Fibroblast of mammary gland (primary cell): ENCODE results near the gene DUSP22.
"Not testable (repeated sequence)": the region's sequence is repeated elsewhere in the genome, so short reads cannot be mapped to it uniquely, and the experiment has no call there.

ENCODE experiments used
- DNase-seq: peaks from one replicate; pipeline ENCODE4 v3.0.0-alpha.2; 2010; ENCODE audit warnings: low read depth
- H3K4me3 ChIP-seq: 2 replicates; pipeline ENCODE4 v1.5.1; 2011; ENCODE audit warnings: low read depth, mild to moderate bottlenecking, low read length, moderate library complexity; ENCODE audit not compliant: control insufficient read depth
- TF ChIP-seq, protein P1 (sequence below): conservative IDR thresholded peaks from 2 replicates; pipeline ENCODE4 v1.5.1; 2011; ENCODE audit warnings: low read depth, low read length, inconsistent platforms; ENCODE audit not compliant: control insufficient read depth, insufficient read depth

DUSP22 gene

DNA sequence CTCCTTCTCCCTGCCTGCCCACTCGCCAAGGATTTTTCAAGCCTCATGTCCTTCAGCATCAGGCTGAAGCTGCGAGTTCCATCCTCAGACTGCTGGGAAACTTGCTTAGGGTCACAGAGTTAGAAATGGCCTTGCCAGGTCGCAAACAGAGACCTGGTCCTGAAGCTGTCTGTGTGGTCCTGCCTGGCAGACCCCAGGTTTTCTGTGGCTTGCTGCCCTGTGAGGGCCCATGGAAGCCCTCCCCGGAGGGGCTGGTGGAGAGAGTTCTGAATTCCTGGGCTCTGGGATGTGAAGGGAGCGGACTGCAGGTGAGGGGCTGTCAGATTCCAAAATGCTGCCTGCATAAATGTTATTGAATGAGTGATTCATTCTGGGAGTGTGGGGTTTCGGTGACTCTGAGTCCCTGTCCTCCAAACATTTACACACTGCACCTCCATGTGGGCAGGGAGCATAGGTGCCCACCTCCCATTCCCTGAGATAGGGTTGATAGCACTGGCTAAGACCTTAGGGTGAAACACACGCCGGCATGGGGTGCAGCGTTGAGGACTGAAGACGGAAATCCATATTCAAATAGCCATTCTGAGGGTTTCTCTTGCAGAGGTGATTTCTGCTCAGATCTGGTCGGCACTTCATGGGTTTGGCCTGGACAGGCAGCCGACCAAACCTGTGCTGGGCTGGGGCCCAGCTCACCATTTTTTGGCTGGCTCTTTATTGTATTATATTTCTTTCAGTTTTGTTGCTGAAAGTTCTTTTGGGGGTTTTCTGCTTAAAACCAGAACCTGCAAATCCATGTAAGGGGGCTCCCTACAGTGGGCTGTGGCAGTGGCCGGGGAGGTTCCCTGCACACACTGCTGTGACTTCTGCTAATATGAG is 77.5 kb downstream of the DUSP22 start:
- no peak overlapping the region for H3K4me3 ChIP-seq
- DNase-seq: no peak
- TF ChIP-seq, protein P1, sequence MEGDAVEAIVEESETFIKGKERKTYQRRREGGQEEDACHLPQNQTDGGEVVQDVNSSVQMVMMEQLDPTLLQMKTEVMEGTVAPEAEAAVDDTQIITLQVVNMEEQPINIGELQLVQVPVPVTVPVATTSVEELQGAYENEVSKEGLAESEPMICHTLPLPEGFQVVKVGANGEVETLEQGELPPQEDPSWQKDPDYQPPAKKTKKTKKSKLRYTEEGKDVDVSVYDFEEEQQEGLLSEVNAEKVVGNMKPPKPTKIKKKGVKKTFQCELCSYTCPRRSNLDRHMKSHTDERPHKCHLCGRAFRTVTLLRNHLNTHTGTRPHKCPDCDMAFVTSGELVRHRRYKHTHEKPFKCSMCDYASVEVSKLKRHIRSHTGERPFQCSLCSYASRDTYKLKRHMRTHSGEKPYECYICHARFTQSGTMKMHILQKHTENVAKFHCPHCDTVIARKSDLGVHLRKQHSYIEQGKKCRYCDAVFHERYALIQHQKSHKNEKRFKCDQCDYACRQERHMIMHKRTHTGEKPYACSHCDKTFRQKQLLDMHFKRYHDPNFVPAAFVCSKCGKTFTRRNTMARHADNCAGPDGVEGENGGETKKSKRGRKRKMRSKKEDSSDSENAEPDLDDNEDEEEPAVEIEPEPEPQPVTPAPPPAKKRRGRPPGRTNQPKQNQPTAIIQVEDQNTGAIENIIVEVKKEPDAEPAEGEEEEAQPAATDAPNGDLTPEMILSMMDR: no peak

DNA sequence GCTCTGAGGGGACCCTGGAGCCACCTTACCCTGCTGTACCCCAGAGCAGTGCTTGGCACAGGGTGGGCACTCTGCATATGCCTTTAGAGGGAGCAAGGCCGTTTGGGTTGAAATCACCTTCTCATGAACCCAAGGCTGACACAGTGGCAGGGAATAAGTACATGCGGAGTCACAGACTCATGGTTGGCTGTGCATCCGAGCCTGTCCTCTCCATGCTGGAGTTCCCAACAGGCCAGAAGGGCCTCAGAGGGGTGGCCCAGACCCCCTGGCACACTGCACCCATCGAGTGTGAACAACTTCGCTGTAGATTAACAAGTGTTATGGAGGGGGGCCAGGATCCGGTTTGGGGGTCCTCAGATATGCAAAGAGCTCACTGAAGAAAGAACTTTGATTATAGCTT is 78.3 kb downstream of the DUSP22 start:
- TF ChIP-seq, protein P1: no peak

DNA sequence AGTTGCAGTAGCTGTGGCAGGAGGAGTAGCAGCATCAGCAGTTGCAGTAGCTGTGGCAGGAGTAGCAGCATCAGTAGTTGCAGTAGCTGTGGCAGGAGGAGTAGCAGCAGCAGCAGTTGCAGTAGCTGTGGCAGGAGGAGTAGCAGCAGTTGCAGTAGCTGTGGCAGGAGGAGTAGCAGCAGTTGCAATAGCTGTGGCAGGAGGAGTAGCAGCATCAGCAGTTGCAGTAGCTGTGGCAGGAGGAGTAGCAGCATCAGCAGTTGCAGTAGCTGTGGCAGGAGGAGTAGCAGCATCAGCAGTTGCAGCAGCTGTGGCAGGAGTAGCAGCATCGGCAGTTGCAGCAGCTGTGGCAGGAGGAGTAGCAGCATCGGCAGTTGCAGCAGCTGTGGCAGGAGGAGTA is 79.6 kb downstream of the DUSP22 start:
- not testable (repeated sequence) for H3K4me3 ChIP-seq, DNase-seq

More for the DNA sequence above, 78.3 kb downstream of the DUSP22 start:
- no peak overlapping the region for H3K4me3 ChIP-seq
- no peak for DNase-seq

DNA sequence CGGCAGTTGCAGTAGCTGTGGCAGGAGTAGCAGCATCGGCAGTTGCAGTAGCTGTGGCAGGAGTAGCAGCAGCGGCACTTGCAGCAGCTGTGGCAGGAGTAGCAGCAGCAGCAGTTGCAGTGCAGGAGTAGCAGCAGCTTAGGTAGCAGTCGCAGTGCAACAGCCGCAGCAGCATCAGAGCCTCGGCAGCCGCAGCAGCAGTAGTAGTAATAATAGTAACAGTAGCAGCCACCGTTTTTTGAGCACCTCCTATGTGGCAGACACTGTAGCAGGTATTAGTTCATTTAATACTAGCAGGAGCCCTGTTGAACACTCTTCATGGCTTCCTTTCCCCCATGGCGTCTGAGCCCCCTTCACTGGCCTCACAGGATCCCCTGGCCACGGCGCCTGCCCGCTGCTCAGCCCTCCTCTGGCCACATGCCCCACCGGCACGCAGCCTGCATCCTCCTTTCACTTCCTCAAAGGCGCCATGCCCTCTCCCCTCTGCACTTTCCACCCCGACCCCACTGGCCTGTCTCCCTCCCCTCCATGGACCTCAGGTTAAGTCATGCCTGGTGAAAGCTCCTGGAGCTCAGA is 80.1 kb downstream of the DUSP22 start:
- TF ChIP-seq, protein P1: no peak
- DNase-seq: no peak
- no peak overlapping the region for H3K4me3 ChIP-seq

DNA sequence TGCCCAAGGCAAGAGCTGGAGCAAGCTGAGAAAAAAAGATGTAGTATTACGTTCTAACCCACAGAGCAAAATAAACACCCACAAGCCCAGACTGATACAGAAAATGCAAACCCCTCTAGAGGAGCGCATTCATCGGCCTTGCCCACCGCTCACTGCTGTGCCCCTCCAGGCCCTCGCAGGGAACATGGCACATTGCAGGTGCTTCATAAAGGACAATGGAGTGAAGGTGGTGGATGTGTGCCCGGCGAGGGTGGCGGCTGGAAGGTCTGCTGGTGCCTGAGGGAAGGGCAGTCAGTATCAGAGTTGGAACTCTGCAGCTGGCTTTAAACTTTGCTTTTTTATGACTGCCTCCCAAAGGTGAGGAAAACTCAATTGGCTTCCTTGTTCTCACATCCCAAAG is 80.7 kb downstream of the DUSP22 start:
- no peak overlapping the region for H3K4me3 ChIP-seq
- DNase-seq: no peak
- TF ChIP-seq, protein P1: no peak

DNA sequence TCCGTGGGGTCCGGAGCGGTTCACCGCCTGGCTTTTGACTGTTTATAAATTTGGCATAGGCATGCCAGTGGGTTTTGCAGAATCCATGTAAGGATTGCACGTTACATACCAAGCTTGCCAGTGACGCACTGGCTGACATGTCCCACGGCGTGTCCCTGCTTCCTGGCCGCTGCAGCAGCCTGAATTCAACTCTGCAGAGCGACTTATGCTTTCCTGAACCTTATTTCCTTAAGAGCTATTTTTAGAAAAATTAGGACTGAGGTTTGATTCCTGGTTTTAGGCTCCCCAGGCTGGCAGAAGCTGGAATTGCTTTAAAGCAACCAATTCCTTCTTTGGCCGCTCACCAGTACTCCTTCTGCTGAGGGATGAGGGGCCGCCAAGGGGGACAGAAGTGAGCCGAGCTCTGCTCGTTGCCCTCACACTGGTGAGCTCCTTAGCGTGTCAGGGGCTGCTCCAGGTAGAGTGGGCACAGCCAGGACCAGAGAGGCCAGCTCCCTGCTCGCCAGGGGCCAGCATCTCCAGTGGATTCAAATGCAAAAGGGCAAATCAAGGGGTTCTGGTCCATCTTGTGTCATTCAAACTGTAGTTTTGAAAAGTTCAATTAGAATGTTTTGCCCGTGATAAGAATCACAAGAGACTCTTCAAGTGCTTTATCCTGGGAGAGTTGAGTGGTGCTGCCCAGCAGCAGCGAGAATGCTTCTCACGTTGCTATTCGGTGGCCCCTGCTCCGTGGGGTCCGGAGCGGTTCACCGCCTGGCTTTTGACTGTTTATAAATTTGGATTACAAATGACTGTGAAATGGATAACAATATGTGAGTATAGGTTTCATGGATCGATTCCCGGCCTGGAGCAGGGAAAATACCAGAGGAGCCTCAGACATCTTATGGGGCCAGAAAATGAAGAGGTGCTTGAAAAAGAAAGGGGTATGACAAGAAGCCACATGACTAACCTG is 81.8 kb downstream of the DUSP22 start:
- DNase-seq: no peak
- H3K4me3 ChIP-seq: no peak overlapping the region
- TF ChIP-seq, protein P1: no peak

DNA sequence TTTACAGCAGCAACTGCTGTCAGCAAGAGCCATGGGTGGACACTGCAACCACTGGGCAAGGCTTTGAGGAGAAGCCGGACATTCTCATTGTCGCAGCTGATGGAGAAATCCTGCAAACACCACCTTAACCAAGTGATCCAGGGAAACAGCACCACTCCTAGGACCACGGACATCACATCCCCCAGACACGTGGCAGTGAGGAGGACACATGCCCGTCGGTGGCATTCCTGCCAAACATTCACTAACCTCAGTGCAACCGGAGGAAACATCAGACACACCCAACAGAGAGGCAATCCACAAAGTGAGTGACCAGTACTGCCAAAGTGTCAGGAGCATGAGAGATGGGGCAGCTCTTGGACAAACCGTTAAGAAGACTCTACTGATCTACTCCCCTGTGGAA is 82.7 kb downstream of the DUSP22 start:
- DNase-seq: no peak
- TF ChIP-seq, protein P1: no peak
- no peak overlapping the region for H3K4me3 ChIP-seq
